Gastroesophageal sphincter (tissue), 4 donors: Measurements from ENCODE around the gene APOL3. TPM values are rescaled to one million over a fixed set of nuclear protein-coding genes. Genes with fewer than 3 reads are reported as not detected.

Experiments
- ATAC-seq: fragments of 150-250 bp; one replicate; pipeline ENCODE4 v1.9.1; 2016; ENCODE audit warnings: mild to moderate bottlenecking, moderate library complexity
- H3K27ac ChIP-seq, 4 donors: fragments of 200-600 bp; sonication (generic) in 3 of 4; 1 replicate in 3 of 4; 2 replicates in 1 of 4; pipeline ENCODE4 v1.5.1; 2016 to 2019
- H3K27me3 ChIP-seq: fragments of 200-600 bp; sonication (generic); one replicate; pipeline ENCODE4 v1.5.1; 2019
- H3K36me3 ChIP-seq, 2 donors: fragments of 200-600 bp; sonication (generic); one replicate each; pipeline ENCODE4 v1.5.1; 2019; ENCODE audit warnings: control low read depth in 1 of 2
- H3K4me1 ChIP-seq, 3 donors: fragments of 200-600 bp; sonication (generic); 1 replicate in 2 of 3; 2 replicates in 1 of 3; pipeline ENCODE4 v1.5.1; 2016 to 2019; ENCODE audit warnings: control low read depth in 2 of 3
- H3K4me3 ChIP-seq, 2 donors: fragments of 200-600 bp; sonication (generic); one replicate each; pipeline ENCODE4 v1.5.1; 2019; ENCODE audit warnings: mild to moderate bottlenecking in 1 of 2, moderate library complexity in 1 of 2
- H3K9me3 ChIP-seq, 3 donors: fragments of 200-600 bp; sonication (generic); one replicate each; pipeline ENCODE4 v1.5.1; 2017 to 2019; ENCODE audit warnings: control low read depth in 2 of 3
- CTCF ChIP-seq, 4 experiments: fragments of 200-600 bp in 2 of 4; fragments of 450-650 bp in 2 of 4; sonication (generic) in 1 of 4; IDR thresholded peaks; one replicate each; pipeline ENCODE4 v1.5.1; 2017 to 2019; ENCODE audit warnings: antibody characterized with exemption in 4 of 4, mild to moderate bottlenecking in 2 of 4, moderate library complexity in 2 of 4
- EP300 ChIP-seq: sonication (generic); formaldehyde crosslinking; IDR thresholded peaks from one replicate; pipeline ENCODE4 v1.6.1; 2017; ENCODE audit warnings: antibody characterized with exemption, mild to moderate bottlenecking
- POLR2A ChIP-seq, 2 donors: fragments of 450-650 bp; IDR thresholded peaks; one replicate each; pipeline ENCODE4 v1.6.1; 2017; ENCODE audit warnings: antibody characterized with exemption in 2 of 2, mild to moderate bottlenecking in 2 of 2, moderate library complexity in 1 of 2
- POLR2AphosphoS5 ChIP-seq: sonication (generic); formaldehyde crosslinking; IDR thresholded peaks from one replicate; pipeline ENCODE4 v1.6.1; 2017; ENCODE audit warnings: antibody characterized with exemption
- WGBS, 2 donors: methylation state at CpG; one replicate each; pipeline ENCODE4 v1.1.5; 2018; ENCODE audit warnings: low coverage in 1 of 2; 5-methylcytosine and 5-hydroxymethylcytosine counted together
- total RNA-seq, 4 donors: library from RNA; depleted of rRNA; stranded (reverse); fragments of >200 nt; gene quantifications; one replicate each; pipeline ENCODE4 v1.1.0, GENCODE V29; 2016

The APOL3 gene
- total RNA-seq, 4 donors from 2014 or later: 35.5 to 80.5 (median 41.6) TPM

GRCh38 chr22:36180038-36180880, 19.7 kb upstream of the APOL3 start:
- WGBS, 2 donors: 72 to 74% methylated on average over 4 to 7 of the region's 22 CpGs
- H3K4me3 ChIP-seq: no peak overlapping the region
- H3K9me3 ChIP-seq: no peaks in the 10 kb centered on the region

GRCh38 chr22:36177160-36177559, 16.6 kb upstream of the APOL3 start:
- no peak for ATAC-seq
- TF ChIP-seq EP300 (no peak), POLR2AphosphoS5 (no peak), POLR2A (IDR thresholded peaks at IDR 0.05) (no peak), CTCF (IDR thresholded peaks at IDR 0.05) (no peak)
- WGBS, 2 donors: 74 to 84% methylated on average over 3 of the region's 3 CpGs

More at GRCh38 chr22:36180038-36180880, 19.7 kb upstream of the APOL3 start:
- Histone ChIP-seq H3K27ac (no peak overlapping the region), H3K4me1 (peaks cover 0 to 12% (median 0%) of the 10 kb centered on the region in 3 donors), H3K36me3 (no peaks in the 10 kb centered on the region), H3K27me3 (no peaks in the 10 kb centered on the region)
- ATAC-seq: peak; percentile 89
- no peak for TF ChIP-seq EP300
- TF ChIP-seq CTCF (IDR thresholded peaks at IDR 0.05): peak; percentile 84 to 94 (median 90)

GRCh38 chr22:36175892-36176291, 15.3 kb upstream of the APOL3 start:
- WGBS, 2 donors: 58 to 100% methylated on average over 1 of the region's 1 CpG

More at GRCh38 chr22:36177160-36177559, 16.6 kb upstream of the APOL3 start:
- H3K27ac ChIP-seq: no peak overlapping the region
- H3K36me3 ChIP-seq: no peaks in the 10 kb centered on the region
- H3K27me3 ChIP-seq: no peaks in the 10 kb centered on the region
- H3K4me1 ChIP-seq: peaks cover 0 to 3% (median 0%) of the 10 kb centered on the region in 3 donors
- H3K4me3 ChIP-seq: no peak overlapping the region
- H3K9me3 ChIP-seq: no peaks in the 10 kb centered on the region

GRCh38 chr22:36171941-36172340, 11.4 kb upstream of the APOL3 start:
- H3K4me3 ChIP-seq: no peak overlapping the region
- H3K27me3 ChIP-seq: no peaks in the 10 kb centered on the region
- no peaks in the 10 kb centered on the region for H3K36me3 ChIP-seq
- 45 to 55% methylated on average over 3 of the region's 3 CpGs for WGBS, 2 donors
- no peak for ATAC-seq
- TF ChIP-seq POLR2AphosphoS5 (no peak), POLR2A (IDR thresholded peaks at IDR 0.05) (no peak), CTCF (IDR thresholded peaks at IDR 0.05) (no peak), EP300 (no peak)
- H3K9me3 ChIP-seq: no peaks in the 10 kb centered on the region
- H3K27ac ChIP-seq: no peak overlapping the region
- H3K4me1 ChIP-seq: no peaks in the 10 kb centered on the region

More at GRCh38 chr22:36175892-36176291, 15.3 kb upstream of the APOL3 start:
- no peaks in the 10 kb centered on the region for H3K36me3 ChIP-seq
- H3K9me3 ChIP-seq: no peaks in the 10 kb centered on the region
- no peak overlapping the region for H3K27ac ChIP-seq
- no peak for TF ChIP-seq EP300
- no peak for TF ChIP-seq POLR2A (IDR thresholded peaks at IDR 0.05)
- no peak for TF ChIP-seq CTCF (IDR thresholded peaks at IDR 0.05)
- TF ChIP-seq POLR2AphosphoS5: no peak
- ATAC-seq: no peak
- peaks cover 0 to 3% (median 0%) of the 10 kb centered on the region in 3 donors for H3K4me1 ChIP-seq
- H3K4me3 ChIP-seq: no peak overlapping the region
- H3K27me3 ChIP-seq: no peaks in the 10 kb centered on the region
